B cell (primary cell): ENCODE measurements around the gene MPEG1.

Experiments
- CTCF ChIP-seq: fragments of 200-600 bp; IDR thresholded peaks from one replicate; pipeline ENCODE4 v1.8.0; 2022; ENCODE audit warnings: antibody characterized with exemption, mild to moderate bottlenecking
- EZH2 ChIP-seq: IDR thresholded peaks from 2 replicates; pipeline ENCODE4 v1.6.1; 2012; ENCODE audit warnings: borderline replicate concordance, low read depth, mild to moderate bottlenecking, moderate library complexity, low read length; ENCODE audit not compliant: insufficient read depth, poor library complexity, severe bottlenecking

DNA sequence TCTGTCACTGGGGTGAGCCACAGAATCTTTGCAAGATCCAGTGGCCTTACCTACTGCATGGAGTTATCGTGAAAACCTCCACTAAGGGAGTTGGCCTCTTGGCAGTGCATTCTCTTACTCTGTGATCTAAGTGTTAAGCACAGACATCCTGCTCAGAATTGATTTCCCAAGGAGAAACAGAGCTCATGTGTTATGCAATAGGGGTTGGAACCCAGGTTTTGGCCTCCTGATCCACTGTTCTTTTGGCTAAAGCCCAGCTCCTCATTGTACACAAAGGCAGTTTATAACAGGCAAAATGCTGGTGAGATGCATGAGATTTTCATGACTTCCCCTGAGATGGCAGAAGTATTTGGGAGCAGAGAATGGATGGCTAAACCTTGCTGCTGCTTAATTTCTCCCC lies 29.0 kb downstream of the MPEG1 start:
- TF ChIP-seq CTCF (no peak), EZH2 (no peak)
